HCT116 (cell line): Measurements from ENCODE around the gene ZNF783.

Source experiments
- CTCF ChIP-seq, 3 experiments: fragments of 200-600 bp in 1 of 3; sonication (generic) in 1 of 3; IDR thresholded peaks in 2 of 3; conservative IDR thresholded peaks in 1 of 3; 2 replicates each; pipeline ENCODE4 v1.5.1; 2012 to 2017; ENCODE audit warnings: low read depth in 2 of 3, low read length in 2 of 3, antibody characterized with exemption in 1 of 3, borderline replicate concordance in 1 of 3, control low read depth in 1 of 3, mild to moderate bottlenecking in 1 of 3, mixed read lengths in 1 of 3, mixed run types in 1 of 3, moderate library complexity in 1 of 3; ENCODE audit not compliant: insufficient read depth in 1 of 3
- EGR1 ChIP-seq: IDR thresholded peaks from 2 replicates; pipeline ENCODE4 v1.6.1; 2012; ENCODE audit warnings: low read depth
- EZH2 ChIP-seq: fragments of 200-600 bp; sonication (generic); IDR thresholded peaks from 2 replicates; pipeline ENCODE4 v1.6.1; 2017; ENCODE audit warnings: antibody characterized with exemption, mixed run types
- EZH2phosphoT487 ChIP-seq: fragments of 200-600 bp; IDR thresholded peaks from 2 replicates; pipeline ENCODE4 v1.6.1; 2018; ENCODE audit warnings: antibody characterized with exemption, borderline replicate concordance
- MAX ChIP-seq: IDR thresholded peaks from 2 replicates; pipeline ENCODE4 v1.6.1; 2012
- POLR2A ChIP-seq: IDR thresholded peaks from 2 replicates; pipeline ENCODE4 v1.7.0; 2011; ENCODE audit warnings: borderline replicate concordance; ENCODE audit not compliant: insufficient read depth, insufficient read length; ENCODE audit errors: extremely low read depth
- POLR2AphosphoS5 ChIP-seq: IDR thresholded peaks from 2 replicates; pipeline ENCODE4 v1.6.1; 2011; ENCODE audit warnings: mild to moderate bottlenecking, low read depth, low read length, moderate library complexity
- RAD21 ChIP-seq: IDR thresholded peaks from 2 replicates; pipeline ENCODE4 v1.6.1; 2012; ENCODE audit warnings: low read depth, mild to moderate bottlenecking
- SRF ChIP-seq: IDR thresholded peaks from 2 replicates; pipeline ENCODE4 v1.6.1; 2012; ENCODE audit warnings: low read depth
- TCF7L2 ChIP-seq: IDR thresholded peaks from 2 replicates; pipeline ENCODE4 v1.7.0; 2011; ENCODE audit warnings: borderline replicate concordance, inconsistent platforms; ENCODE audit not compliant: insufficient read depth, insufficient read length; ENCODE audit errors: extremely low read depth
- YY1 ChIP-seq: IDR thresholded peaks from 2 replicates; pipeline ENCODE4 v1.6.1; 2011; ENCODE audit warnings: low read length, low read depth, moderate library complexity, mild to moderate bottlenecking; ENCODE audit not compliant: insufficient replicate concordance; ENCODE audit errors: extremely low read depth
- ZBTB33 ChIP-seq: IDR thresholded peaks from 2 replicates; pipeline ENCODE4 v1.6.1; 2011; ENCODE audit warnings: mild to moderate bottlenecking, low read length, moderate library complexity; ENCODE audit not compliant: insufficient replicate concordance; ENCODE audit errors: extremely low read depth

DNA sequence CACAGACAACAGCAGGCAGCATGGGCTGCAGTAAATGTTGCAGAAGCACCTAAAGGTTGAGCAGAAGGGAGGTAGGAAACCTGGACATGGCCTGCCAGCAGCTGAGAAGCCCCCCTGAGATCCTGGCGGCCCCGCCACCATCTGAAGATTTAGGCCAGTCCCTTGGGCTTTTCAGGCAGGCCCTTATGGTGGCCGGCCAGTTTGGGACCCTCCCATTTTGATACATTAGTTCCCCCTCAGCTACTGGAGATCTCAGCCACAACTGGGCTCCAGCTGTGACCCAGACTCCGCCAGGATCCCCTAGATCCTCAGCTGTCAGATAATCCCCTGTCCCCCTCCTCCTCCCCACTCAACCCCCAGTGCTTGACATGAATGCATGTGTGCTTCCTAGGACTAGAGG is 34.4 kb downstream of the ZNF783 start:
- no peak for TF ChIP-seq CTCF (IDR thresholded peaks at IDR 0.05 in 2 of 3, conservative IDR thresholded peaks at IDR 0.05 in 1 of 3; ENCODE audit: borderline replicate concordance in 1 of 3, insufficient read depth in 1 of 3, low read depth in 2 of 3, low read length in 2 of 3)
- TF ChIP-seq TCF7L2 = no peak
- TF ChIP-seq EZH2 = no peak
- no peak for TF ChIP-seq YY1
- TF ChIP-seq ZBTB33 = no peak
- no peak for TF ChIP-seq MAX
- TF ChIP-seq EZH2phosphoT487 = no peak
- TF ChIP-seq EGR1 = no peak
- TF ChIP-seq POLR2A = no peak
- TF ChIP-seq RAD21 = no peak
- no peak for TF ChIP-seq POLR2AphosphoS5
- no peak for TF ChIP-seq SRF
